BE2C (cell line): Measurements from ENCODE around the gene TIMP3.

Source experiments
- DNase-seq: peaks from one replicate; pipeline ENCODE4 v3.0.0-alpha.2; 2020
- H3K27me3 ChIP-seq: fragments of 250-450 bp; sonication (Bioruptor Pico); 2 replicates; pipeline ENCODE4 v1.5.1; 2020; ENCODE audit warnings: mild to moderate bottlenecking
- H3K36me3 ChIP-seq: fragments of 250-450 bp; sonication (Bioruptor Pico); 2 replicates; pipeline ENCODE4 v1.5.1; 2020; ENCODE audit warnings: mild to moderate bottlenecking
- H3K4me1 ChIP-seq: fragments of 250-450 bp; sonication (Bioruptor Pico); 2 replicates; pipeline ENCODE4 v1.5.1; 2020
- H3K4me3 ChIP-seq: 2 replicates; pipeline ENCODE4 v1.5.1; 2011; ENCODE audit warnings: low read depth, low read length
- H3K9me3 ChIP-seq: fragments of 250-450 bp; sonication (Bioruptor Pico); 2 replicates; pipeline ENCODE4 v1.5.1; 2020
- TF ChIP-seq, protein P1 (sequence below): IDR thresholded peaks from 2 replicates; pipeline ENCODE4 v1.5.1; 2012; ENCODE audit warnings: mild to moderate bottlenecking, low read depth, low read length

TIMP3 gene

DNA sequence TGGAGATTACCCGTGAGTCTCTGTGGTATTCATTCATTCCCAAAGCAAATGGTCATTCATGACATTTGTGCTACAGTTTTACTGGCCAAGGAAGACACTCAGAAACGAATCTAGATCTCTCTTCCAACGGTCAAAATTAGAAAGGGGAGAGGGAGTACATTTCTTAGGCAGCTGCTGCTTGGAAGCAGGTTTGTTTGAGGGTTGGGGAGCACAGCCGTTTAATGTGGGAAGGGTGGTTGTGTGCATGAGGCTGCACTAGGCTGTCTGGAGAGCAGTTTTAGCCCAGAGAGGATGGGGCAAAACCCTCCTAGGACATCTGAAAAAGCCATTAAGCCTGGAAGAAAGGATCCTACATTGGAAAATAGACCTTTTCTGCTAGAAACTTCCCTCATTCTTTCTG, 29.7 kb upstream of the TIMP3 start:
- peaks cover 18% of the 10 kb centered on the region for H3K27me3 ChIP-seq
- no peak overlapping the region for H3K4me3 ChIP-seq
- no peaks in the 10 kb centered on the region for H3K9me3 ChIP-seq

DNA sequence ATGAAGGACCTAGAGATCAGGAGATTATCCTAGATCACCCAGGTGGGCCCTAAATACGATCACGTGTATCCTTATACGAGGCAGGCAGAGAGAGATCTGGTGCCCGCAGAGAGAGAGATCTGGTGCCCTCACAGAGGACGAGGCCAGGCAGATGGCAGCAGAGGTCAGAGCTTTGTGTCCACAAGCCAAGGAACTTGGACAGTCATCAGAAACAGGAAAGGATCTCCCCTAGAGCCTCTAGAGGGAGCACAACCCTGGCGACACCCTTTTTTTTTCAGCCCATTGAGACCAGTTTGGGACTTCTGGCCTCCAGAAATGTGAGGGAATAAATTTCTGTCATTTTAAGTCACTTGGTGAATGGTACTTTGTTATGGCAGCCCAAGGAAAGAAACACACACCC, 25.5 kb upstream of the TIMP3 start:
- H3K27me3 ChIP-seq: no peaks in the 10 kb centered on the region
- H3K4me3 ChIP-seq: no peak overlapping the region
- no peaks in the 10 kb centered on the region for H3K4me1 ChIP-seq
- TF ChIP-seq, protein P1, sequence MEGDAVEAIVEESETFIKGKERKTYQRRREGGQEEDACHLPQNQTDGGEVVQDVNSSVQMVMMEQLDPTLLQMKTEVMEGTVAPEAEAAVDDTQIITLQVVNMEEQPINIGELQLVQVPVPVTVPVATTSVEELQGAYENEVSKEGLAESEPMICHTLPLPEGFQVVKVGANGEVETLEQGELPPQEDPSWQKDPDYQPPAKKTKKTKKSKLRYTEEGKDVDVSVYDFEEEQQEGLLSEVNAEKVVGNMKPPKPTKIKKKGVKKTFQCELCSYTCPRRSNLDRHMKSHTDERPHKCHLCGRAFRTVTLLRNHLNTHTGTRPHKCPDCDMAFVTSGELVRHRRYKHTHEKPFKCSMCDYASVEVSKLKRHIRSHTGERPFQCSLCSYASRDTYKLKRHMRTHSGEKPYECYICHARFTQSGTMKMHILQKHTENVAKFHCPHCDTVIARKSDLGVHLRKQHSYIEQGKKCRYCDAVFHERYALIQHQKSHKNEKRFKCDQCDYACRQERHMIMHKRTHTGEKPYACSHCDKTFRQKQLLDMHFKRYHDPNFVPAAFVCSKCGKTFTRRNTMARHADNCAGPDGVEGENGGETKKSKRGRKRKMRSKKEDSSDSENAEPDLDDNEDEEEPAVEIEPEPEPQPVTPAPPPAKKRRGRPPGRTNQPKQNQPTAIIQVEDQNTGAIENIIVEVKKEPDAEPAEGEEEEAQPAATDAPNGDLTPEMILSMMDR: peak; percentile 59
- peak; percentile 14 for DNase-seq
- H3K36me3 ChIP-seq: no peaks in the 10 kb centered on the region
- no peaks in the 10 kb centered on the region for H3K9me3 ChIP-seq

More for the DNA sequence above, 29.7 kb upstream of the TIMP3 start:
- no peaks in the 10 kb centered on the region for H3K36me3 ChIP-seq
- no peak for DNase-seq
- TF ChIP-seq, protein P1: no peak
- no peaks in the 10 kb centered on the region for H3K4me1 ChIP-seq

DNA sequence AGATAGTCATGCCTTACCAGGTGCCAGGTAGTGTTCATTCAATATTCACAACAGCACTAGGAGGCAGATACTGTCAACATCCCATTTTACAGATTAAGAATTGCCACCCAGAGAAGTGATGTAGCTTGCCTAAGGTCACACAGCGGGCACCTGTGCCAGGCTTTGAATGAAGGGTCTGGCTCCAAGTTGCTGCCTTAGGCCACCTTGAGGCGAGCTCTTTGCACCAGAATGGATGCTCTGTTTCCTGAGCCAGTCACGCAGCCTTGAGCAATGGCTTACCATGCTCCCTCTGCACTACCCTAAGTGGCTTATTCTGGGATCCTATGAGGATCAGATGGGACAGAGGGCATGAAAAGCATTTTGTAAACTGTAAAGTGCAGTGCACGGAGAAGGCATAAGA, 25.1 kb upstream of the TIMP3 start:
- no peaks in the 10 kb centered on the region for H3K4me1 ChIP-seq
- H3K4me3 ChIP-seq: no peak overlapping the region
- no peak for DNase-seq
- H3K27me3 ChIP-seq: no peaks in the 10 kb centered on the region
- no peaks in the 10 kb centered on the region for H3K36me3 ChIP-seq
- TF ChIP-seq, protein P1: no peak
- no peaks in the 10 kb centered on the region for H3K9me3 ChIP-seq

DNA sequence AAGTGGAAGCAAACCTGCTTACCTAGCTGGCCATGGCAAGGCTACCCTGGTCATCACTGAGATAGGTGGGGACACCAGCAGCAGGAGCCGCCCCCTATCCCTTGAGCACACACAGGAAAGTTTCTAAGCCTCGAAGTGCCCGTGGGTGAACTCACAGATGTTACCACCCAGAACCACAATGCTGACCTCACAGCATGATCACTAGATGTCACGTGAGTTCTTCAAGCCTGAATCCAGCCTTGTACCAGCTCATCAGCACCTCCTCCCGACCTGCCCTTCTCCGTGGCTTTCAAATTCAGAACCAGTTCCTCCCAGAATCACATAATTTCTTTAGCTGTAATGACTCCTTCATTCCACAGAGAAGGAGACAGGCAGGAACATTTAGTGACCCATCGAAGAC, 24.7 kb upstream of the TIMP3 start:
- DNase-seq: no peak
- Histone ChIP-seq H3K27me3 (no peaks in the 10 kb centered on the region), H3K9me3 (no peaks in the 10 kb centered on the region), H3K36me3 (no peaks in the 10 kb centered on the region), H3K4me1 (no peaks in the 10 kb centered on the region), H3K4me3 (no peak overlapping the region)
- TF ChIP-seq, protein P1: no peak

DNA sequence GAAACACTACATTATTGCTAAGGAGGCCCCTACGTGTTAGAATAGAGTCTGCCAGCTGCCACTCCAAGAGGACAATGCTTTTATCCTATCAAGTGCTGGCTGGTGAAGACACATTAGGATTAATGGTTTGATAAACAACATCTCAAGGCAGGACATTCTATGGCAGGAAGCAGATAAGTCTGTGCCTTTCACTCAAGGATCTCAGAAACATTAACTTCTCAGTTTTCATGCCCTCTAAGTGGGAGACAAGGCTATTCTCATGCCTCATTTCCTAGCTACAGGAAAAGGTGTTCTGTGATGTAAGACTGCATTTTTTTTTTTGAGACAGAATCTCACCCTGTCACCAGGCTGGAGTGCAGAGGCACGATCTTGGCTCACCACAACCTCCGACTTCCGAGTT, 23.5 kb upstream of the TIMP3 start:
- Histone ChIP-seq H3K4me3 (no peak overlapping the region), H3K27me3 (no peaks in the 10 kb centered on the region), H3K4me1 (no peaks in the 10 kb centered on the region), H3K36me3 (no peaks in the 10 kb centered on the region), H3K9me3 (no peaks in the 10 kb centered on the region)
- DNase-seq: no peak
- TF ChIP-seq, protein P1: no peak

DNA sequence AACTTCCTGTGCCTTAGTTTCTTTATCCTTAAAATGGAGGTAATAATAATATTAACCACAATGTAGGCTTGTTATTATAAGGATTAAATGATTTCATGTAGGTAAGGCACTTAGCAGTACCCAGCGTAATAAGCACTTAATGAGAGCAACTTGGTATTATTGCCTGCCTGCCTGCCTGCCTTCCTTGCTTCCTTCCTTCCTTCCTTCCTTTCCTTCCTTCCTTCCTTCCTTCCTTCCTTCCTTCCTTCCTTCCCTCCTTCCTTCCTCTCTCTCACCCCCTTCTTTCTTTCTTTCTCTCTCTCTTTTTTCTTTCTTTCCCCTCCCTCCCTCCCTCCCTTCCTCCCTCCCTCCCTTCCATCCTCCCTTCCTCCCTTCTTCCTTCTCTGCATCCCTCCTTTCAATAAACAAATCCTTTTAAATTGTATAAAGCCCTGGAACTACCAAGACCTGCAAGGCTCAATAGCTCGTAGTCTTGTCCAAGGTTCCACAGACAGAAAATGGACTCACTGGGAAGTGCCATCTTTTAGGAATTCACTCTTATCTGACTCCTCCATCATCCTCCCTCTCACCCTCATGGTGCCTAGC, 20.7 kb upstream of the TIMP3 start:
- TF ChIP-seq, protein P1: no peak
- no peaks in the 10 kb centered on the region for H3K36me3 ChIP-seq
- no peaks in the 10 kb centered on the region for H3K9me3 ChIP-seq
- no peaks in the 10 kb centered on the region for H3K4me1 ChIP-seq
- no peak overlapping the region for H3K4me3 ChIP-seq
- no peaks in the 10 kb centered on the region; the same call in 1 of the 2 replicates for H3K27me3 ChIP-seq
- DNase-seq: no peak
